Endothelial cell (in vitro differentiated cells): ENCODE data around the gene MARCHF9. TPM values are rescaled to one million over a fixed set of nuclear protein-coding genes. Genes with fewer than 3 reads are reported as not detected.

Experiments
- DNase-seq: peaks from one replicate; pipeline ENCODE4 v3.0.0; 2021; ENCODE audit warnings: low spot score
- H3K27ac Mint-ChIP-seq: one replicate; pipeline ENCODE4 v1.8.0; 2021; ENCODE audit warnings: mixed read lengths, inconsistent platforms; ENCODE audit not compliant: unreplicated experiment
- H3K27me3 Mint-ChIP-seq: one replicate; pipeline ENCODE4 v1.8.0; 2021; ENCODE audit warnings: mild to moderate bottlenecking, moderate library complexity, mixed read lengths, inconsistent platforms; ENCODE audit not compliant: unreplicated experiment
- H3K36me3 Mint-ChIP-seq: one replicate; pipeline ENCODE4 v1.8.0; 2021; ENCODE audit warnings: mild to moderate bottlenecking, low read depth, mixed read lengths, inconsistent platforms; ENCODE audit not compliant: unreplicated experiment
- H3K4me1 Mint-ChIP-seq: one replicate; pipeline ENCODE4 v1.8.0; 2021; ENCODE audit warnings: mild to moderate bottlenecking, mixed read lengths, inconsistent platforms; ENCODE audit not compliant: unreplicated experiment
- H3K4me3 Mint-ChIP-seq: one replicate; pipeline ENCODE4 v1.8.0; 2021; ENCODE audit warnings: mild to moderate bottlenecking, mixed read lengths, inconsistent platforms; ENCODE audit not compliant: unreplicated experiment
- H3K9me3 Mint-ChIP-seq: one replicate; pipeline ENCODE4 v1.8.0; 2021; ENCODE audit warnings: mixed read lengths, inconsistent platforms; ENCODE audit not compliant: unreplicated experiment
- CTCF ChIP-seq: fragments of 200-600 bp; sonication (generic); IDR thresholded peaks from one replicate; pipeline ENCODE4 v1.5.0; 2021; ENCODE audit warnings: antibody characterized with exemption; ENCODE audit not compliant: unreplicated experiment
- total RNA-seq: library from RNA; stranded (reverse); fragmentation: NEBNext Ultra II Directional; extraction: Animal tissue kit (Norgen Biotek cat#: 25700); gene quantifications from one replicate; pipeline ENCODE4 v1.2.1, GENCODE V29; 2021; ENCODE audit not compliant: unreplicated experiment

MARCHF9 gene
- total RNA-seq, 1 donor from 2014 or later = 2.3 TPM

GRCh38 chr12:57729321-57729844, 25.5 kb upstream of the MARCHF9 start:
- H3K9me3 Mint-ChIP-seq = peaks cover 5% of the 10 kb centered on the region
- no peak overlapping the region for H3K27ac Mint-ChIP-seq
- DNase-seq = no peak
- peaks cover 14% of the 10 kb centered on the region for H3K4me1 Mint-ChIP-seq
- peaks cover 33% of the 10 kb centered on the region for H3K27me3 Mint-ChIP-seq
- TF ChIP-seq CTCF = no peak
- peaks cover 21% of the 10 kb centered on the region for H3K36me3 Mint-ChIP-seq
- H3K4me3 Mint-ChIP-seq = no peak overlapping the region

- H3K27me3 Mint-ChIP-seq = peaks cover 36% of the 10 kb centered on the region
Measured at GRCh38 chr12:57730336-57731067, 24.4 kb upstream of the MARCHF9 start.

GRCh38 chr12:57731411-57732080, 23.4 kb upstream of the MARCHF9 start:
- Mint-ChIP-seq H3K4me3 (no peak overlapping the region), H3K27ac (no peak overlapping the region)

More at GRCh38 chr12:57730336-57731067, 24.4 kb upstream of the MARCHF9 start:
- no peak for DNase-seq
- no peak overlapping the region for H3K4me3 Mint-ChIP-seq
- no peak overlapping the region for H3K27ac Mint-ChIP-seq
- H3K36me3 Mint-ChIP-seq = peaks cover 27% of the 10 kb centered on the region
- H3K4me1 Mint-ChIP-seq = peaks cover 18% of the 10 kb centered on the region
- TF ChIP-seq CTCF = no peak
- H3K9me3 Mint-ChIP-seq = peaks cover 5% of the 10 kb centered on the region

GRCh38 chr12:57732270-57732669, 22.6 kb upstream of the MARCHF9 start:
- Mint-ChIP-seq H3K27ac (no peak overlapping the region), H3K9me3 (peaks cover 5% of the 10 kb centered on the region), H3K27me3 (peaks cover 46% of the 10 kb centered on the region), H3K4me3 (no peak overlapping the region), H3K36me3 (peaks cover 35% of the 10 kb centered on the region), H3K4me1 (peaks cover 24% of the 10 kb centered on the region)
- no peak for DNase-seq
- no peak for TF ChIP-seq CTCF

More at GRCh38 chr12:57731411-57732080, 23.4 kb upstream of the MARCHF9 start:
- DNase-seq = no peak
- H3K36me3 Mint-ChIP-seq = peaks cover 31% of the 10 kb centered on the region
- no peak for TF ChIP-seq CTCF
- peaks cover 42% of the 10 kb centered on the region for H3K27me3 Mint-ChIP-seq
- H3K4me1 Mint-ChIP-seq = peaks cover 19% of the 10 kb centered on the region
- H3K9me3 Mint-ChIP-seq = peaks cover 5% of the 10 kb centered on the region
